SH-SY5Y (cell line): Measurements from ENCODE around the gene PCDHGC3.

Experiments
- GATA2 ChIP-seq: IDR thresholded peaks from 2 replicates; pipeline ENCODE4 v1.6.1; 2011; ENCODE audit warnings: mild to moderate bottlenecking, low read depth, low read length
- GATA3 ChIP-seq: IDR thresholded peaks from 2 replicates; pipeline ENCODE4 v1.6.1; 2011; ENCODE audit warnings: low read depth, mild to moderate bottlenecking, low read length, moderate library complexity

Gene PCDHGC3

GRCh38 chr5:141478321-141478945 lies 2.7 kb downstream of the PCDHGC3 start:
- TF ChIP-seq GATA2: no peak
- no peak for TF ChIP-seq GATA3

- TF ChIP-seq GATA2: no peak
- no peak for TF ChIP-seq GATA3
Observed at GRCh38 chr5:141479776-141480175, 4.0 kb downstream of the PCDHGC3 start.

GRCh38 chr5:141483902-141484301 lies 8.1 kb downstream of the PCDHGC3 start:
- TF ChIP-seq GATA3: no peak
- TF ChIP-seq GATA2: no peak

- no peak for TF ChIP-seq GATA3
- TF ChIP-seq GATA2: no peak
Observed at GRCh38 chr5:141484310-141484640, 8.5 kb downstream of the PCDHGC3 start.

- no peak for TF ChIP-seq GATA2
- no peak for TF ChIP-seq GATA3
Observed at GRCh38 chr5:141484641-141485311, 9.0 kb downstream of the PCDHGC3 start, which contains the start of gene PCDHGC4. Gene PCDHGC4 (plus strand): TSS chr5:141485030. CDS start chr5:141485174, 144 bp downstream.

GRCh38 chr5:141485321-141486055 lies 9.7 kb downstream of the PCDHGC3 start:
- TF ChIP-seq GATA3 (no peak), GATA2 (no peak)

- no peak for TF ChIP-seq GATA2
- no peak for TF ChIP-seq GATA3
Observed at GRCh38 chr5:141486091-141486490, 10.3 kb downstream of the PCDHGC3 start.

- no peak for TF ChIP-seq GATA3
- TF ChIP-seq GATA2: no peak
Observed at GRCh38 chr5:141487131-141487530, 11.4 kb downstream of the PCDHGC3 start.

GRCh38 chr5:141488591-141489561 lies 13.1 kb downstream of the PCDHGC3 start, which contains the start of gene PCDHGC5:
Gene PCDHGC5 (plus strand): TSS chr5:141489081. CDS start chr5:141489241, 160 bp downstream.
- TF ChIP-seq GATA2 (no peak), GATA3 (no peak)

GRCh38 chr5:141489841-141490240 lies 14.1 kb downstream of the PCDHGC3 start:
- no peak for TF ChIP-seq GATA2
- TF ChIP-seq GATA3: no peak

GRCh38 chr5:141490271-141490670 lies 14.5 kb downstream of the PCDHGC3 start:
- TF ChIP-seq GATA2: no peak
- TF ChIP-seq GATA3: no peak

GRCh38 chr5:141490771-141491170 lies 15.0 kb downstream of the PCDHGC3 start:
- TF ChIP-seq GATA2 (no peak), GATA3 (no peak)

GRCh38 chr5:141491323-141492167 lies 15.8 kb downstream of the PCDHGC3 start:
- TF ChIP-seq GATA3 (no peak), GATA2 (no peak)
